ENCODE data around the gene NOL4.

- TF ChIP-seq CTCF (IDR thresholded peaks at IDR 0.05; ENCODE audit: poor library complexity) (no peak), EZH2 (IDR thresholded peaks at IDR 0.05; ENCODE audit: borderline replicate concordance) (peak; percentile 12)
Observed at GRCh38 chr18:34222307-34223163, 2.2 kb downstream of the NOL4 start.
